OCI-LY1 (cell line): Measurements from ENCODE around the gene AGXT2.

Experiments
- H2AFZ ChIP-seq: fragments of 200-600 bp; sonication (generic), shearing (Covaris generic); 2 replicates; pipeline ENCODE4 v1.6.0; 2014; ENCODE audit warnings: antibody characterized with exemption, mild to moderate bottlenecking, low read length
- H3F3A ChIP-seq: fragments of 200-600 bp; sonication (generic), shearing (Covaris generic); 2 replicates; pipeline ENCODE4 v1.6.0; 2014; ENCODE audit warnings: mild to moderate bottlenecking, antibody characterized with exemption, low read length, moderate library complexity; ENCODE audit not compliant: insufficient read depth
- H3K27ac ChIP-seq: fragments of 200-600 bp; sonication (generic); 2 replicates; pipeline ENCODE4 v1.5.1; 2014; ENCODE audit warnings: low read length, mixed run types, mild to moderate bottlenecking, low read depth; ENCODE audit not compliant: poor library complexity, severe bottlenecking
- H3K27me3 ChIP-seq: fragments of 200-600 bp; sonication (generic); 2 replicates; pipeline ENCODE4 v1.6.0; 2014; ENCODE audit warnings: antibody characterized with exemption, mild to moderate bottlenecking, low read length, moderate library complexity; ENCODE audit not compliant: insufficient read depth
- H3K36me3 ChIP-seq: fragments of 200-600 bp; sonication (generic); 2 replicates; pipeline ENCODE4 v1.6.1; 2014; ENCODE audit warnings: mild to moderate bottlenecking, antibody characterized with exemption, low read length, moderate library complexity, mixed read lengths; ENCODE audit not compliant: insufficient read depth
- H3K4me1 ChIP-seq: fragments of 200-600 bp; sonication (generic); 2 replicates; pipeline ENCODE4 v1.5.1; 2014; ENCODE audit warnings: mild to moderate bottlenecking, low read length, moderate library complexity; ENCODE audit not compliant: insufficient read depth, severe bottlenecking
- H3K4me2 ChIP-seq: fragments of 200-600 bp; sonication (generic), shearing (Covaris generic); 2 replicates; pipeline ENCODE4 v1.6.1; 2014; ENCODE audit warnings: low read length
- H3K4me3 ChIP-seq: fragments of 200-600 bp; sonication (generic); 2 replicates; pipeline ENCODE4 v1.5.1; 2014; ENCODE audit warnings: low read length, low read depth, mild to moderate bottlenecking, mixed read lengths; ENCODE audit not compliant: poor library complexity, severe bottlenecking
- H3K79me2 ChIP-seq: fragments of 200-600 bp; shearing (Covaris generic); 2 replicates; pipeline ENCODE4 v1.6.1; 2016; ENCODE audit warnings: mixed run types, low read length, mixed read lengths; ENCODE audit not compliant: insufficient read depth
- H3K9ac ChIP-seq: fragments of 200-600 bp; sonication (generic), shearing (Covaris generic); 2 replicates; pipeline ENCODE4 v1.6.1; 2014; ENCODE audit warnings: mild to moderate bottlenecking, low read length, mixed read lengths
- H3K9me2 ChIP-seq: fragments of 200-600 bp; sonication (generic), shearing (Covaris generic); 2 replicates; pipeline ENCODE4 v1.6.1; 2014; ENCODE audit warnings: low read depth, mild to moderate bottlenecking, low read length, mixed read lengths
- H3K9me3 ChIP-seq: fragments of 200-600 bp; shearing (Covaris generic); 2 replicates; pipeline ENCODE4 v1.6.1; 2014; ENCODE audit warnings: low read length, mixed read lengths
- H4K20me1 ChIP-seq: fragments of 200-600 bp; sonication (generic), shearing (Covaris generic); 2 replicates; pipeline ENCODE4 v1.6.0; 2016; ENCODE audit warnings: mild to moderate bottlenecking, low read length; ENCODE audit not compliant: insufficient read depth
- CTCF ChIP-seq: fragments of 200-600 bp; sonication (generic), shearing (Covaris generic); IDR thresholded peaks from 2 replicates; pipeline ENCODE4 v1.5.1; 2017; ENCODE audit warnings: mild to moderate bottlenecking, antibody characterized with exemption, low read length, moderate library complexity, mixed read lengths
- EZH2 ChIP-seq: fragments of 200-600 bp; sonication (generic), shearing (Covaris generic); IDR thresholded peaks from 2 replicates; pipeline ENCODE4 v1.8.0; 2017; ENCODE audit warnings: borderline replicate concordance, mixed run types, mild to moderate bottlenecking, antibody characterized with exemption, low read length, moderate library complexity, mixed read lengths

Gene AGXT2

GRCh38 chr5:35048910-35049309, 1.2 kb upstream of the AGXT2 start:
- Histone ChIP-seq H3K4me2 (no peak overlapping the region), H3K9me2 (no peaks in the 10 kb centered on the region), H3K4me1 (no peaks in the 10 kb centered on the region), H3K27ac (no peak overlapping the region), H3K27me3 (no peaks in the 10 kb centered on the region; the same call in 1 of the 2 replicates), H3F3A (no peaks in the 10 kb centered on the region), H4K20me1 (no peaks in the 10 kb centered on the region), H3K9ac (no peak overlapping the region), H3K4me3 (no peak overlapping the region), H3K79me2 (no peaks in the 10 kb centered on the region), H3K9me3 (no peaks in the 10 kb centered on the region), H2AFZ (no peak overlapping the region), H3K36me3 (no peaks in the 10 kb centered on the region)
- no peak for TF ChIP-seq CTCF
- no peak for TF ChIP-seq EZH2

GRCh38 chr5:35046774-35047173, 975 bp downstream of the AGXT2 start:
- Histone ChIP-seq H3F3A (no peaks in the 10 kb centered on the region), H3K79me2 (no peaks in the 10 kb centered on the region), H3K9ac (no peak overlapping the region), H3K4me2 (no peak overlapping the region), H3K4me1 (no peaks in the 10 kb centered on the region), H3K9me3 (no peaks in the 10 kb centered on the region), H3K36me3 (no peaks in the 10 kb centered on the region), H2AFZ (no peak overlapping the region), H3K9me2 (no peaks in the 10 kb centered on the region), H4K20me1 (no peaks in the 10 kb centered on the region), H3K27ac (no peak overlapping the region), H3K4me3 (no peak overlapping the region), H3K27me3 (no peaks in the 10 kb centered on the region; the same call in 1 of the 2 replicates)
- TF ChIP-seq CTCF (no peak), EZH2 (no peak)

GRCh38 chr5:35045280-35045679, 2.5 kb downstream of the AGXT2 start:
- no peak overlapping the region for H3K27ac ChIP-seq
- H2AFZ ChIP-seq: no peak overlapping the region
- no peaks in the 10 kb centered on the region for H4K20me1 ChIP-seq
- no peaks in the 10 kb centered on the region for H3K4me1 ChIP-seq
- no peak overlapping the region for H3K9ac ChIP-seq
- TF ChIP-seq EZH2 (no peak), CTCF (no peak)
- H3F3A ChIP-seq: no peaks in the 10 kb centered on the region
- no peak overlapping the region for H3K4me3 ChIP-seq
- H3K27me3 ChIP-seq: no peaks in the 10 kb centered on the region; the same call in 1 of the 2 replicates
- no peaks in the 10 kb centered on the region for H3K9me3 ChIP-seq
- no peaks in the 10 kb centered on the region for H3K9me2 ChIP-seq
- no peaks in the 10 kb centered on the region for H3K79me2 ChIP-seq
- no peak overlapping the region for H3K4me2 ChIP-seq
- H3K36me3 ChIP-seq: no peaks in the 10 kb centered on the region
